Measurements from ENCODE around the gene SPTLC2. TPM values are rescaled to one million over a fixed set of nuclear protein-coding genes. Genes with fewer than 3 reads are reported as not detected.

SPTLC2 gene
- total and polyA plus RNA-seq, 4 donors: 8.1 to 48.6 (median 27.6) TPM

- 87 to 91% methylated on average over 1 of the region's 1 CpG for WGBS, 2 donors
- peaks cover 18 to 41% (median 22%) of the 10 kb centered on the region in 4 donors for H3K36me3 ChIP-seq (ENCODE audit: control insufficient read depth in 4 of 4, insufficient read depth in 4 of 4, low read length in 4 of 4)
- no peak for DNase-seq
- no peak for ATAC-seq (ENCODE audit: insufficient read depth, low FRiP score)
- peaks cover 0 to 3% (median 0%) of the 10 kb centered on the region in 4 donors for H3K9me3 ChIP-seq (ENCODE audit: control insufficient read depth in 4 of 4, insufficient read depth in 3 of 4, low read length in 3 of 4)
- TF ChIP-seq CTCF (IDR thresholded peaks at IDR 0.05; ENCODE audit: control extremely low read depth, extremely low read depth): no peak
- no peak overlapping the region for H3K4me3 ChIP-seq
- H3K4me1 ChIP-seq (ENCODE audit: control insufficient read depth in 5 of 5, insufficient read depth in 5 of 5, low read length in 5 of 5): no peaks in the 10 kb centered on the region
- no peak overlapping the region for H3K27ac ChIP-seq (ENCODE audit: low read depth in 1 of 2, low read length in 1 of 2)
- H3K9ac ChIP-seq (ENCODE audit: insufficient read depth in 1 of 2, low read length in 2 of 2): no peak overlapping the region
- no peaks in the 10 kb centered on the region for H3K27me3 ChIP-seq (ENCODE audit: control insufficient read depth in 3 of 3, insufficient read depth in 3 of 3, low read length in 2 of 3)
These were observed 146.9 kb downstream of the SPTLC2 start for GRCh38 chr14:77469539-77469938.

GRCh38 chr14:77469067-77469505, 147.4 kb downstream of the SPTLC2 start:
- WGBS, 2 donors: 86 to 91% methylated on average over 14 of the region's 14 CpGs
- Histone ChIP-seq H3K9me3 (ENCODE audit: control insufficient read depth in 4 of 4, insufficient read depth in 3 of 4, low read length in 3 of 4) (peaks cover 0 to 3% (median 0%) of the 10 kb centered on the region in 4 donors), H3K9ac (ENCODE audit: insufficient read depth in 1 of 2, low read length in 2 of 2) (no peak overlapping the region), H3K27ac (ENCODE audit: low read depth in 1 of 2, low read length in 1 of 2) (no peak overlapping the region), H3K36me3 (ENCODE audit: control insufficient read depth in 4 of 4, insufficient read depth in 4 of 4, low read length in 4 of 4) (peaks cover 19 to 46% (median 25%) of the 10 kb centered on the region in 4 donors), H3K4me1 (ENCODE audit: control insufficient read depth in 5 of 5, insufficient read depth in 5 of 5, low read length in 5 of 5) (no peaks in the 10 kb centered on the region), H3K27me3 (ENCODE audit: control insufficient read depth in 3 of 3, insufficient read depth in 3 of 3, low read length in 2 of 3) (no peaks in the 10 kb centered on the region), H3K4me3 (no peak overlapping the region)
- TF ChIP-seq CTCF (IDR thresholded peaks at IDR 0.05; ENCODE audit: control extremely low read depth, extremely low read depth): no peak
- no peak for ATAC-seq (ENCODE audit: insufficient read depth, low FRiP score)
- no peak for DNase-seq

DNA sequence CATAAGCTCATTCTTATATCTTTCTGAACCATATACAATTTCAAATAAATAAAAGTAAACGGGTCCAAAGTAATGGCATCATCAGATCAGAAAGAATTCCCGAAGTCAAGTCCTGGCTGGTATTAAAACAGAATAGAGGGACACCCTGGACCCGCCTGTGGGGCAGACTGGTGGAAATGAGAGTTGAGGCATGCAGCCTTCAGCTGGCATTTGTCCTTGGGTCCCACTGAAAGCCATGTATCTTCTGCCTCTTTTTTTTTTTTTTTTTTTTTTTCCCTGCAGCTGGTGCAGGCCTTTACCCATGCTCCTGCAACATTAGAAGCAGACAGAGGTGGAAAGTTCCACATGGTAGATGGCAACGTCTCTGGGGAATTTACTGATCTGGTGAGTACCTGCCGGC, 148.6 kb downstream of the SPTLC2 start:
- Histone ChIP-seq H3K27me3 (ENCODE audit: control insufficient read depth in 3 of 3, insufficient read depth in 3 of 3, low read length in 2 of 3) (no peaks in the 10 kb centered on the region), H3K9me3 (ENCODE audit: control insufficient read depth in 4 of 4, insufficient read depth in 3 of 4, low read length in 3 of 4) (peaks cover 0 to 3% (median 0%) of the 10 kb centered on the region in 4 donors), H3K27ac (ENCODE audit: low read depth in 1 of 2, low read length in 1 of 2) (no peak overlapping the region), H3K9ac (ENCODE audit: insufficient read depth in 1 of 2, low read length in 2 of 2) (no peak overlapping the region), H3K4me1 (ENCODE audit: control insufficient read depth in 5 of 5, insufficient read depth in 5 of 5, low read length in 5 of 5) (no peaks in the 10 kb centered on the region), H3K4me3 (no peak overlapping the region), H3K36me3 (ENCODE audit: control insufficient read depth in 4 of 4, insufficient read depth in 4 of 4, low read length in 4 of 4) (peaks cover 27 to 53% (median 34%) of the 10 kb centered on the region in 4 donors)
- no peak for TF ChIP-seq CTCF (IDR thresholded peaks at IDR 0.05; ENCODE audit: control extremely low read depth, extremely low read depth)
- ATAC-seq (ENCODE audit: insufficient read depth, low FRiP score) (no peak), DNase-seq (no peak)
- WGBS, 2 donors: 90 to 94% methylated on average over 5 of the region's 5 CpGs

Data from lung (tissue), 12 donors.